Measurements from ENCODE around the gene MYLK2.

DNA sequence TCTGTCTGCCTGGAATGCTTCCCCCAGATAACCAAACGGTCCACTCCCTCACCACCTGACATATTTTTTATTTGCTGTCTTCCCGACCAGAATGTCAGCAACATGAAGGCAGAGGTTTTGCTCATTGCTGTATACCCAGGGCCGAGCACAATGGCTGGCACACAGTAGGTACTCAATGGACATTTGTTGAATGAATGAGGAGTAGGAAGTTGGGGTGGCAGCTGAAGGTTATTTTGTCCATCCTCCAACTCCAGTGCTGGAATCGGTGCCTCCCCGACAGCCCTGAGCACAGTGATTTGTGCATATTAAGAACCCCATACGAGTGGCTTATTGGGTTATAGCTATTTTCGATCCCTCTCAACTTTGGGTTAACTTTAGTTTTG is 40.8 kb downstream of the MYLK2 start:
- TF ChIP-seq, protein P1, sequence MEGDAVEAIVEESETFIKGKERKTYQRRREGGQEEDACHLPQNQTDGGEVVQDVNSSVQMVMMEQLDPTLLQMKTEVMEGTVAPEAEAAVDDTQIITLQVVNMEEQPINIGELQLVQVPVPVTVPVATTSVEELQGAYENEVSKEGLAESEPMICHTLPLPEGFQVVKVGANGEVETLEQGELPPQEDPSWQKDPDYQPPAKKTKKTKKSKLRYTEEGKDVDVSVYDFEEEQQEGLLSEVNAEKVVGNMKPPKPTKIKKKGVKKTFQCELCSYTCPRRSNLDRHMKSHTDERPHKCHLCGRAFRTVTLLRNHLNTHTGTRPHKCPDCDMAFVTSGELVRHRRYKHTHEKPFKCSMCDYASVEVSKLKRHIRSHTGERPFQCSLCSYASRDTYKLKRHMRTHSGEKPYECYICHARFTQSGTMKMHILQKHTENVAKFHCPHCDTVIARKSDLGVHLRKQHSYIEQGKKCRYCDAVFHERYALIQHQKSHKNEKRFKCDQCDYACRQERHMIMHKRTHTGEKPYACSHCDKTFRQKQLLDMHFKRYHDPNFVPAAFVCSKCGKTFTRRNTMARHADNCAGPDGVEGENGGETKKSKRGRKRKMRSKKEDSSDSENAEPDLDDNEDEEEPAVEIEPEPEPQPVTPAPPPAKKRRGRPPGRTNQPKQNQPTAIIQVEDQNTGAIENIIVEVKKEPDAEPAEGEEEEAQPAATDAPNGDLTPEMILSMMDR (IDR thresholded peaks at IDR 0.05) = no peak
- no peak for TF ChIP-seq POLR2A (IDR thresholded peaks at IDR 0.05)

All from lower leg skin (tissue), 3 donors.